ENCODE results near the gene MYOZ1.

DNA sequence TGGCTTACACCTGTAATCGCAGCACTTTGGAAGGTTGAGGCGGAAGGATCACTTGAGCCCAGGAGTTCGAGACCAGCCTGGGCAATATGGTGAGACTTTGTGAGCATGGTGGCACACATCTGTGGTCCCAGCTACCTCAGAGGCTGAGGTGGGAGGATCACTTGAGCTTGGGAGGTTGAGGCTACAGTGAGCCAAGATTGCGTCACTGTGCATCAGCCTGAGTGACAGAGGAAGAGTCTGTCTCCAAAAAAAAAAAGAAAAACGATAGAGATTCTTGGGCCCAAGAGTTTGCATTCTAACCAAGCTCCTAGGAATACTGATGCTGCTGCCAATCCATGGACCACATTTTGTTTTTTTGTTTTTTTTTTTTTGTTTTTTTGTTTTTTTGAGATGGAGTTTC lies 12.1 kb downstream of the MYOZ1 start:
- TF ChIP-seq EZH2 (IDR thresholded peaks at IDR 0.05) (no peak), POLR2AphosphoS5 (IDR thresholded peaks at IDR 0.05; ENCODE audit: borderline replicate concordance, low read depth, low read length) (no peak)

All from SK-N-MC (cell line).